ENCODE results near the gene PIGH. TPM values are rescaled to one million over a fixed set of nuclear protein-coding genes. Genes with fewer than 3 reads are reported as not detected.

Gene PIGH
- total and polyA plus RNA-seq, 2 of the 13 experiments (the other 11 are each of a cell fraction or from before 2014, with no cell fraction given) = 30.0 to 43.5 TPM

DNA sequence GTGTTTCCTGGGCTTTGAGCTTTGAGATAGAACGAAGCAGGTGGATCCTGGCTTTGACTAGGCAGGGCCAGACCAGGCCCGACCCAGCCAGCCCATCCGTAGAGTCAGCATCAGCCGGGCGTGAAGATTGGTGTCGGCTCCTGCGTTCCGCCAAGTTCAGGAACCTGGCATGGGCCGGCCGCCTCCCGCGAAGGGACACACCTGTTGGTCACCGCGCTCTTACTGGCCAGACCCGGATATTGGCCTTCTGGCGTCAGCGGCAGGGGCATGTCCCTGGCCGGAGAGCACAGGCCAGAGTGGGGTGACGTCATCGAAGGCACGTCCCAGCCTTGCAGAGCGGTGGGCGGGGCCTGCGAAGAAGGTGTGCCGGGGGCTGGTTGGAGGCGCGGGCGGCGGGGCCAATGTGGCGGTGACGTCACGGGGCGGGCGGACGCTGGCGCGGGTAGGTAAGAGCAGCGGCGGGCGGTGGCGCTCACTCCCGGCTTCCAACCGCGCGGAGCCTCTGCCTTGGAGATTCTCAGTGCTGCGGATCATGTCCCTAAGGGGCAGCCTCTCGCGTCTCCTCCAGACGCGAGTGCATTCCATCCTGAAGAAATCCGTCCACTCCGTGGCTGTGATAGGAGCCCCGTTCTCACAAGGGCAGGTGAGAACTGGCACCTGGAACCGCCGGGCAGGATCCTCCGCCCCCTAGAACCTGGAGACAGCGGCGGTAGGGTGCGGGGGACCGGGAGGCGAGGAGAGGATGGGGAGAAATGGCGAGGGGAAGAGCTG lies 19.6 kb upstream of the PIGH start, which contains the start of gene ARG2 (continued):
- TF ChIP-seq BORCS8-MEF2B (CRISPR knock-in tag; IDR thresholded peaks at IDR 0.05) = peak; percentile 53; the same call in 1 of the 2 replicates
- no peak for TF ChIP-seq ZNF263 (CRISPR knock-in tag; IDR thresholded peaks at IDR 0.05)
- TF ChIP-seq NR2F6 (IDR thresholded peaks at IDR 0.05) = no peak
- peak; percentile 23 for TF ChIP-seq NR2F6 (CRISPR knock-in tag; IDR thresholded peaks at IDR 0.05)
- TF ChIP-seq REL (CRISPR knock-in tag; conservative IDR thresholded peaks at IDR 0.05) = no peak
- TF ChIP-seq POLR2G (IDR thresholded peaks at IDR 0.05; ENCODE audit: low read depth, low read length) = peak; percentile 87
- no peak; the same call in 1 of the 2 replicates for TF ChIP-seq ZNF546 (CRISPR knock-in tag; conservative IDR thresholded peaks at IDR 0.05)
- no peak for TF ChIP-seq ZBTB44 (CRISPR knock-in tag; IDR thresholded peaks at IDR 0.05)
- TF ChIP-seq FOXA1 (IDR thresholded peaks at IDR 0.05) = no peak
- TF ChIP-seq FOXA1 (CRISPR knock-in tag; IDR thresholded peaks at IDR 0.05) = peak; percentile 42; the same call in 1 of the 2 replicates
- 0 out of 2 replicates have a peak, but pooled peaks have one; percentile 19 for TF ChIP-seq STAT6 (CRISPR knock-in tag; IDR thresholded peaks at IDR 0.05; ENCODE audit: borderline replicate concordance)
- TF ChIP-seq ZSCAN30 (CRISPR knock-in tag; IDR thresholded peaks at IDR 0.05) = no peak
- no peak for TF ChIP-seq ZNF800 (CRISPR knock-in tag; IDR thresholded peaks at IDR 0.05)
- TF ChIP-seq GABPA (IDR thresholded peaks at IDR 0.05; ENCODE audit: low read depth, low read length) = no peak
- peak; percentile 70 for TF ChIP-seq GABPA (CRISPR knock-in tag; IDR thresholded peaks at IDR 0.05; ENCODE audit: low read depth)
- 0 out of 2 replicates have a peak, but pooled peaks have one; percentile 40 for TF ChIP-seq ZNF337 (CRISPR knock-in tag; IDR thresholded peaks at IDR 0.05; ENCODE audit: borderline replicate concordance, low read depth)
- TF ChIP-seq RBFOX2 (IDR thresholded peaks at IDR 0.05; ENCODE audit: low read depth, low read length) = peak; percentile 77
- no peak for TF ChIP-seq TEAD2 (CRISPR knock-in tag; IDR thresholded peaks at IDR 0.05)
- TF ChIP-seq HDAC1 (CRISPR knock-in tag; IDR thresholded peaks at IDR 0.05) = peak; percentile 91
- TF ChIP-seq MIXL1 (CRISPR knock-in tag; IDR thresholded peaks at IDR 0.05) = no peak
- TF ChIP-seq ZNF205 (CRISPR knock-in tag; IDR thresholded peaks at IDR 0.05) = peak; percentile 96
- TF ChIP-seq, protein P1, sequence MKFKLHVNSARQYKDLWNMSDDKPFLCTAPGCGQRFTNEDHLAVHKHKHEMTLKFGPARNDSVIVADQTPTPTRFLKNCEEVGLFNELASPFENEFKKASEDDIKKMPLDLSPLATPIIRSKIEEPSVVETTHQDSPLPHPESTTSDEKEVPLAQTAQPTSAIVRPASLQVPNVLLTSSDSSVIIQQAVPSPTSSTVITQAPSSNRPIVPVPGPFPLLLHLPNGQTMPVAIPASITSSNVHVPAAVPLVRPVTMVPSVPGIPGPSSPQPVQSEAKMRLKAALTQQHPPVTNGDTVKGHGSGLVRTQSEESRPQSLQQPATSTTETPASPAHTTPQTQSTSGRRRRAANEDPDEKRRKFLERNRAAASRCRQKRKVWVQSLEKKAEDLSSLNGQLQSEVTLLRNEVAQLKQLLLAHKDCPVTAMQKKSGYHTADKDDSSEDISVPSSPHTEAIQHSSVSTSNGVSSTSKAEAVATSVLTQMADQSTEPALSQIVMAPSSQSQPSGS (CRISPR knock-in tag; IDR thresholded peaks at IDR 0.05) = peak; percentile 99
- peak; percentile 65 for TF ChIP-seq BHLHE40 (IDR thresholded peaks at IDR 0.05; ENCODE audit: low read length)

Data from HepG2 (cell line).